ENCODE results near the gene STUB1.

- TF ChIP-seq CTCF (conservative IDR thresholded peaks at IDR 0.05; ENCODE audit: low read length) (no peak), EZH2phosphoT487 (IDR thresholded peaks at IDR 0.05; ENCODE audit: borderline replicate concordance, low read depth, low read length) (no peak)
These were observed 43.8 kb upstream of the STUB1 start, which contains the start of gene METTL26 for GRCh38 chr16:636206-637080.

Measured in OCI-LY7 (cell line).